HepG2 (cell line): ENCODE data around the gene SAMD10. TPM values are rescaled to one million over a fixed set of nuclear protein-coding genes. Genes with fewer than 3 reads are reported as not detected.

Experiments used
- FOXJ3 ChIP-seq: sonication (generic); formaldehyde crosslinking; IDR thresholded peaks from 2 replicates; pipeline ENCODE4 v1.4.0; 2020; ENCODE audit warnings: missing genetic modification reagents, mild to moderate bottlenecking, borderline replicate concordance
- FOXK1 ChIP-seq: sonication (generic); formaldehyde crosslinking; IDR thresholded peaks from 2 replicates; pipeline ENCODE4 v1.4.0; 2020; ENCODE audit warnings: low read depth, missing genetic modification reagents, borderline replicate concordance
- JUNB ChIP-seq: sonication (generic); formaldehyde crosslinking; IDR thresholded peaks from 2 replicates; pipeline ENCODE4 v1.8.0; 2022; ENCODE audit warnings: missing genetic modification reagents, mild to moderate bottlenecking, borderline replicate concordance
- MED13 ChIP-seq: sonication (generic); formaldehyde crosslinking; IDR thresholded peaks from 2 replicates; pipeline ENCODE4 v1.5.0; 2020; ENCODE audit warnings: missing genetic modification reagents
- PRMT3 ChIP-seq: sonication (generic); formaldehyde crosslinking; IDR thresholded peaks from 2 replicates; pipeline ENCODE4 v1.8.1; 2022; ENCODE audit warnings: low read depth, mild to moderate bottlenecking, moderate library complexity, missing genetic modification reagents, borderline replicate concordance
- RBAK ChIP-seq: sonication (generic); formaldehyde crosslinking; IDR thresholded peaks from 2 replicates; pipeline ENCODE4 v1.5.1; 2020; ENCODE audit warnings: mild to moderate bottlenecking, missing genetic modification reagents
- SSRP1 ChIP-seq: IDR thresholded peaks from 2 replicates; pipeline ENCODE4 v1.6.1; 2016; ENCODE audit warnings: control low read depth
- TAF15 ChIP-seq: fragments of 200-400 bp; formaldehyde crosslinking; IDR thresholded peaks from one replicate; pipeline ENCODE4 v1.6.1; 2018; ENCODE audit warnings: mild to moderate bottlenecking, low read depth, low read length; ENCODE audit not compliant: poor library complexity, severe bottlenecking
- TCF7L2 ChIP-seq: IDR thresholded peaks from 2 replicates; pipeline ENCODE4 v1.6.1; 2011; ENCODE audit warnings: mild to moderate bottlenecking, low read depth, low read length, moderate library complexity
- ZFP36L1 ChIP-seq: sonication (generic); formaldehyde crosslinking; IDR thresholded peaks from 2 replicates; pipeline ENCODE4 v1.8.0; 2022; ENCODE audit warnings: mild to moderate bottlenecking, missing genetic modification reagents, moderate library complexity
- ZNF296 ChIP-seq: sonication (generic); formaldehyde crosslinking; conservative IDR thresholded peaks from 2 replicates; pipeline ENCODE4 v1.5.0; 2020; ENCODE audit warnings: mild to moderate bottlenecking, missing genetic modification reagents
- ZNF44 ChIP-seq: sonication (generic); formaldehyde crosslinking; IDR thresholded peaks from 2 replicates; pipeline ENCODE4 v1.5.1; 2020; ENCODE audit warnings: mild to moderate bottlenecking, missing genetic modification reagents
- ZNF501 ChIP-seq: sonication (generic); formaldehyde crosslinking; IDR thresholded peaks from 2 replicates; pipeline ENCODE4 v1.5.1; 2020; ENCODE audit warnings: mild to moderate bottlenecking, moderate library complexity, missing genetic modification reagents
- ZNF670 ChIP-seq: sonication (generic); formaldehyde crosslinking; IDR thresholded peaks from 2 replicates; pipeline ENCODE4 v1.8.0; 2022; ENCODE audit warnings: mild to moderate bottlenecking, missing genetic modification reagents, borderline replicate concordance
- ZNF768 ChIP-seq: sonication (generic); formaldehyde crosslinking; IDR thresholded peaks from 2 replicates; pipeline ENCODE4 v1.4.0; 2020; ENCODE audit warnings: missing genetic modification reagents
- polyA plus RNA-seq, 8 experiments: library from polyadenylated mRNA; depleted of rRNA in 3 of 8; stranded (reverse) in 7 of 8; unstranded in 1 of 8; fragments of >200 nt; fragmentation: Illumina TruSeq in 4 of 8; extraction: Trizol in 4 of 8; gene quantifications; 2 replicates each; pipeline versions ENCODE4 v1.2.1 to v1.2.3, GENCODE V29; 2011 to 2016; ENCODE audit warnings: low read depth in 4 of 8, missing spikeins in 1 of 8, mixed read lengths in 1 of 8; ENCODE audit not compliant: insufficient read depth in 1 of 8
- total RNA-seq, 5 experiments: library from RNA; depleted of rRNA; stranded (reverse); fragments of >200 nt; fragmentation: Illumina TruSeq; extraction: Trizol; gene quantifications; 2 replicates each; pipeline ENCODE4 v1.2.3, GENCODE V29; 2016; ENCODE audit warnings: low read depth in 1 of 5
- TF ChIP-seq, protein P1 (sequence below): IDR thresholded peaks from 2 replicates; pipeline ENCODE4 v1.6.1; 2016; ENCODE audit warnings: mild to moderate bottlenecking
- TF ChIP-seq, protein P2 (sequence below): sonication (generic); formaldehyde crosslinking; IDR thresholded peaks from 2 replicates; pipeline ENCODE4 v1.8.0; 2022; ENCODE audit warnings: missing genetic modification reagents, mild to moderate bottlenecking, borderline replicate concordance
- TF ChIP-seq, protein P3 (sequence below): sonication (generic); formaldehyde crosslinking; IDR thresholded peaks from 2 replicates; pipeline ENCODE4 v1.4.0; 2020; ENCODE audit warnings: missing genetic modification reagents
- TF ChIP-seq, protein P4 (sequence below): IDR thresholded peaks from 2 replicates; pipeline ENCODE4 v1.6.1; 2012; ENCODE audit warnings: inconsistent platforms
- TF ChIP-seq, protein P5 (sequence below): sonication (generic); formaldehyde crosslinking; IDR thresholded peaks from 2 replicates; pipeline ENCODE4 v1.4.0; 2020; ENCODE audit warnings: mild to moderate bottlenecking, missing genetic modification reagents, borderline replicate concordance

The SAMD10 gene
- total and polyA plus RNA-seq, 2 of the 13 experiments (the other 11 are each of a cell fraction or from before 2014, with no cell fraction given) = 6.1 to 11.0 TPM

DNA sequence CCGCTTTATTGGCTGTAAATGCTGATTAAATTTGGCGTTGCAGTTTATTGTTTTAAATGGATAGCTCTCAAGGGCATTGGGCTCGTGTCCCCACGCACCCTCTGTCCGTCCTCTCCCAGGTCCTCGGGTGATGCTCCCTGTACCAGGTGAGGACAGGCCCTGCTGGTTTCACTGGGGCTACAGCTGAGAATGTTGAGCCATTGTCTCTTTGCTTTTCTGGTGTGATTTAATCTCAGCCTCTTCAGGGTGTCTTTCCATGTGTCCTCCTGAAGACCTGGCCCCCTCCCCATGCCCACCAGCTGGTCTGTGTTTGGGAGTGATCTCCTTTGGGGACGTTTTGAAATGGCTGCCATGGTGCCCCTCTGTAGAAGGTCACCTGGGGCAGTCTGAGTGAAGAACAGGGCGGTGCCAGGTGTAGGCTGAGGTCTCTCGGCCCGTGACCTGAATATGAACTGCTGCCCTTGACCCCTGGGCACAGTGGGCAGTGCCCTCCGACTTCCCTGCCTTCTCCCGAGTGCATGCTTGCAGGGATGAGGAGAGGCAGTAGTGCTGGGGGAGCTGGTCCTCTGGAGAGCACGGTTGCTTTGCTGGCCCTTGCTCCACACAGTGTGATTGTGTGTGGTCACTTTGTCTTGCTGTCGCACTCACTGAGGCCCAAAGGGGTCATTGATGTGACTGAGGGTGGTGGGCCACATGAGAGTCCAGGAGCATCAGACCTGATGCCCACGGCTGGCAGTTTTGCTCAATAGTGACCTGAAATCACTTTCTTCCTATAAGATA lies 44.1 kb upstream of the SAMD10 start (continued):
- TF ChIP-seq ZNF501 (CRISPR knock-in tag) (no peak; the same call in 1 of the 2 replicates), TCF7L2 (no peak), SSRP1 (CRISPR knock-in tag) (peak; percentile 93; the same call in 1 of the 2 replicates), ZNF670 (CRISPR knock-in tag) (no peak), JUNB (CRISPR knock-in tag) (peak; percentile 27; the same call in 1 of the 2 replicates), ZFP36L1 (CRISPR knock-in tag) (0 out of 2 replicates have a peak, but pooled peaks have one; percentile 3), TAF15 (no peak), FOXJ3 (CRISPR knock-in tag) (no peak), ZNF768 (CRISPR knock-in tag) (peak; percentile 75), RBAK (CRISPR knock-in tag) (peak; percentile 35; the same call in 1 of the 2 replicates), FOXK1 (CRISPR knock-in tag) (no peak), ZNF44 (CRISPR knock-in tag) (peak; percentile 61; the same call in 1 of the 2 replicates), MED13 (CRISPR knock-in tag) (no peak), ZNF296 (CRISPR knock-in tag) (peak; percentile 85), PRMT3 (CRISPR knock-in tag) (no peak)
- TF ChIP-seq, protein P1, sequence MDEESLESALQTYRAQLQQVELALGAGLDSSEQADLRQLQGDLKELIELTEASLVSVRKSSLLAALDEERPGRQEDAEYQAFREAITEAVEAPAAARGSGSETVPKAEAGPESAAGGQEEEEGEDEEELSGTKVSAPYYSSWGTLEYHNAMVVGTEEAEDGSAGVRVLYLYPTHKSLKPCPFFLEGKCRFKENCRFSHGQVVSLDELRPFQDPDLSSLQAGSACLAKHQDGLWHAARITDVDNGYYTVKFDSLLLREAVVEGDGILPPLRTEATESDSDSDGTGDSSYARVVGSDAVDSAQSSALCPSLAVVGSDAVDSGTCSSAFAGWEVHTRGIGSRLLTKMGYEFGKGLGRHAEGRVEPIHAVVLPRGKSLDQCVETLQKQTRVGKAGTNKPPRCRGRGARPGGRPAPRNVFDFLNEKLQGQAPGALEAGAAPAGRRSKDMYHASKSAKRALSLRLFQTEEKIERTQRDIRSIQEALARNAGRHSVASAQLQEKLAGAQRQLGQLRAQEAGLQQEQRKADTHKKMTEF = no peak
- TF ChIP-seq, protein P2, sequence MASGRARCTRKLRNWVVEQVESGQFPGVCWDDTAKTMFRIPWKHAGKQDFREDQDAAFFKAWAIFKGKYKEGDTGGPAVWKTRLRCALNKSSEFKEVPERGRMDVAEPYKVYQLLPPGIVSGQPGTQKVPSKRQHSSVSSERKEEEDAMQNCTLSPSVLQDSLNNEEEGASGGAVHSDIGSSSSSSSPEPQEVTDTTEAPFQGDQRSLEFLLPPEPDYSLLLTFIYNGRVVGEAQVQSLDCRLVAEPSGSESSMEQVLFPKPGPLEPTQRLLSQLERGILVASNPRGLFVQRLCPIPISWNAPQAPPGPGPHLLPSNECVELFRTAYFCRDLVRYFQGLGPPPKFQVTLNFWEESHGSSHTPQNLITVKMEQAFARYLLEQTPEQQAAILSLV (CRISPR knock-in tag) = no peak
- TF ChIP-seq, protein P3, sequence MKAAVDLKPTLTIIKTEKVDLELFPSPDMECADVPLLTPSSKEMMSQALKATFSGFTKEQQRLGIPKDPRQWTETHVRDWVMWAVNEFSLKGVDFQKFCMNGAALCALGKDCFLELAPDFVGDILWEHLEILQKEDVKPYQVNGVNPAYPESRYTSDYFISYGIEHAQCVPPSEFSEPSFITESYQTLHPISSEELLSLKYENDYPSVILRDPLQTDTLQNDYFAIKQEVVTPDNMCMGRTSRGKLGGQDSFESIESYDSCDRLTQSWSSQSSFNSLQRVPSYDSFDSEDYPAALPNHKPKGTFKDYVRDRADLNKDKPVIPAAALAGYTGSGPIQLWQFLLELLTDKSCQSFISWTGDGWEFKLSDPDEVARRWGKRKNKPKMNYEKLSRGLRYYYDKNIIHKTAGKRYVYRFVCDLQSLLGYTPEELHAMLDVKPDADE (CRISPR knock-in tag) = no peak
- TF ChIP-seq, protein P4, sequence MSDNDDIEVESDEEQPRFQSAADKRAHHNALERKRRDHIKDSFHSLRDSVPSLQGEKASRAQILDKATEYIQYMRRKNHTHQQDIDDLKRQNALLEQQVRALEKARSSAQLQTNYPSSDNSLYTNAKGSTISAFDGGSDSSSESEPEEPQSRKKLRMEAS = no peak
- TF ChIP-seq, protein P5, sequence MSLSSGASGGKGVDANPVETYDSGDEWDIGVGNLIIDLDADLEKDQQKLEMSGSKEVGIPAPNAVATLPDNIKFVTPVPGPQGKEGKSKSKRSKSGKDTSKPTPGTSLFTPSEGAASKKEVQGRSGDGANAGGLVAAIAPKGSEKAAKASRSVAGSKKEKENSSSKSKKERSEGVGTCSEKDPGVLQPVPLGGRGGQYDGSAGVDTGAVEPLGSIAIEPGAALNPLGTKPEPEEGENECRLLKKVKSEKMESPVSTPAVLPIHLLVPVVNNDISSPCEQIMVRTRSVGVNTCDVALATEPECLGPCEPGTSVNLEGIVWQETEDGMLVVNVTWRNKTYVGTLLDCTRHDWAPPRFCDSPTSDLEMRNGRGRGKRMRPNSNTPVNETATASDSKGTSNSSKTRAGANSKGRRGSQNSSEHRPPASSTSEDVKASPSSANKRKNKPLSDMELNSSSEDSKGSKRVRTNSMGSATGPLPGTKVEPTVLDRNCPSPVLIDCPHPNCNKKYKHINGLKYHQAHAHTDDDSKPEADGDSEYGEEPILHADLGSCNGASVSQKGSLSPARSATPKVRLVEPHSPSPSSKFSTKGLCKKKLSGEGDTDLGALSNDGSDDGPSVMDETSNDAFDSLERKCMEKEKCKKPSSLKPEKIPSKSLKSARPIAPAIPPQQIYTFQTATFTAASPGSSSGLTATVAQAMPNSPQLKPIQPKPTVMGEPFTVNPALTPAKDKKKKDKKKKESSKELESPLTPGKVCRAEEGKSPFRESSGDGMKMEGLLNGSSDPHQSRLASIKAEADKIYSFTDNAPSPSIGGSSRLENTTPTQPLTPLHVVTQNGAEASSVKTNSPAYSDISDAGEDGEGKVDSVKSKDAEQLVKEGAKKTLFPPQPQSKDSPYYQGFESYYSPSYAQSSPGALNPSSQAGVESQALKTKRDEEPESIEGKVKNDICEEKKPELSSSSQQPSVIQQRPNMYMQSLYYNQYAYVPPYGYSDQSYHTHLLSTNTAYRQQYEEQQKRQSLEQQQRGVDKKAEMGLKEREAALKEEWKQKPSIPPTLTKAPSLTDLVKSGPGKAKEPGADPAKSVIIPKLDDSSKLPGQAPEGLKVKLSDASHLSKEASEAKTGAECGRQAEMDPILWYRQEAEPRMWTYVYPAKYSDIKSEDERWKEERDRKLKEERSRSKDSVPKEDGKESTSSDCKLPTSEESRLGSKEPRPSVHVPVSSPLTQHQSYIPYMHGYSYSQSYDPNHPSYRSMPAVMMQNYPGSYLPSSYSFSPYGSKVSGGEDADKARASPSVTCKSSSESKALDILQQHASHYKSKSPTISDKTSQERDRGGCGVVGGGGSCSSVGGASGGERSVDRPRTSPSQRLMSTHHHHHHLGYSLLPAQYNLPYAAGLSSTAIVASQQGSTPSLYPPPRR (CRISPR knock-in tag) = no peak
